CD14-positive monocyte (primary cell): ENCODE results near the gene HOXA5. TPM values are rescaled to one million over a fixed set of nuclear protein-coding genes. Genes with fewer than 3 reads are reported as not detected.

ENCODE experiments used
- DNase-seq, 3 donors: peaks; one replicate each; pipeline ENCODE4 v3.0.0-alpha.2; 2011 to 2022
- H2AFZ ChIP-seq: 2 replicates; pipeline ENCODE4 v1.6.0; 2012; ENCODE audit warnings: mild to moderate bottlenecking, low read depth, low read length, inconsistent platforms; ENCODE audit not compliant: insufficient read depth, poor library complexity, severe bottlenecking
- H3K27ac ChIP-seq, 2 donors: 1 replicate in 1 of 2; 2 replicates in 1 of 2; pipeline ENCODE4 v1.5.1; 2012 to 2013; ENCODE audit warnings: low read length in 2 of 2, control low read depth in 1 of 2, inconsistent platforms in 1 of 2, low read depth in 1 of 2, mild to moderate bottlenecking in 1 of 2
- H3K27me3 ChIP-seq, 2 donors: one replicate each; pipeline versions ENCODE4 v1.6.0 to v1.6.1; 2011 to 2013; ENCODE audit warnings: low read length in 2 of 2; ENCODE audit not compliant: control insufficient read depth in 2 of 2, insufficient read depth in 2 of 2
- H3K36me3 ChIP-seq, 2 donors: replicated peaks in 1 of 2; 1 replicate in 1 of 2; 2 replicates in 1 of 2; pipeline versions ENCODE4 v1.5.1 to v1.6.1; 2012 to 2013; ENCODE audit warnings: low read length in 2 of 2, control low read depth in 1 of 2, inconsistent platforms in 1 of 2, mild to moderate bottlenecking in 1 of 2; ENCODE audit not compliant: insufficient read depth in 2 of 2, control insufficient read depth in 1 of 2
- H3K4me1 ChIP-seq, 2 donors: 1 replicate in 1 of 2; 2 replicates in 1 of 2; pipeline versions ENCODE4 v1.5.1 to v1.6.1; 2012 to 2013; ENCODE audit warnings: low read length in 2 of 2, control low read depth in 1 of 2, inconsistent platforms in 1 of 2, mild to moderate bottlenecking in 1 of 2, moderate library complexity in 1 of 2; ENCODE audit not compliant: insufficient read depth in 2 of 2, control insufficient read depth in 1 of 2
- H3K4me2 ChIP-seq: replicated peaks from 2 replicates; pipeline ENCODE3; 2012; ENCODE audit warnings: low read length, moderate library complexity, mild to moderate bottlenecking; ENCODE audit not compliant: poor library complexity, severe bottlenecking; ENCODE audit errors: extremely low read depth
- H3K4me3 ChIP-seq, 3 experiments: fragments of 200-600 bp in 1 of 3; sonication (generic) in 1 of 3; replicated peaks in 1 of 3; 1 replicate in 2 of 3; 2 replicates in 1 of 3; pipeline ENCODE4 v1.5.1; 2011 to 2013; ENCODE audit warnings: low read length in 3 of 3, mild to moderate bottlenecking in 3 of 3, control low read depth in 2 of 3, low read depth in 2 of 3, inconsistent platforms in 1 of 3, moderate library complexity in 1 of 3
- H3K79me2 ChIP-seq: 2 replicates; pipeline ENCODE4 v1.6.0; 2012; ENCODE audit warnings: mild to moderate bottlenecking, control low read depth, inconsistent platforms, low read length, moderate library complexity; ENCODE audit not compliant: insufficient read depth
- H3K9ac ChIP-seq: 2 replicates; pipeline ENCODE4 v1.6.0; 2017; ENCODE audit warnings: low read length, mild to moderate bottlenecking; ENCODE audit not compliant: insufficient read depth, poor library complexity, severe bottlenecking
- H3K9me3 ChIP-seq, 2 donors: replicated peaks in 1 of 2; 1 replicate in 1 of 2; 2 replicates in 1 of 2; pipeline versions ENCODE4 v1.5.1 to v1.6.1; 2012 to 2013; ENCODE audit warnings: low read length in 2 of 2, control low read depth in 1 of 2; ENCODE audit not compliant: control insufficient read depth in 1 of 2, insufficient read depth in 1 of 2
- H4K20me1 ChIP-seq: 2 replicates; pipeline ENCODE4 v1.6.0; 2012; ENCODE audit warnings: mild to moderate bottlenecking, low read length, control low read depth, moderate library complexity; ENCODE audit not compliant: insufficient read depth
- H3K27ac Mint-ChIP-seq, 7 donors: one replicate each; pipeline ENCODE4 v1.8.0; 2020; ENCODE audit warnings: mild to moderate bottlenecking in 7 of 7, mixed read lengths in 7 of 7, moderate library complexity in 6 of 7, inconsistent platforms in 2 of 7
- H3K27me3 Mint-ChIP-seq, 3 donors: one replicate each; pipeline ENCODE4 v1.8.0; 2021 to 2022; ENCODE audit warnings: low read depth in 3 of 3, mild to moderate bottlenecking in 3 of 3, mixed read lengths in 3 of 3, moderate library complexity in 3 of 3, inconsistent platforms in 1 of 3
- H3K36me3 Mint-ChIP-seq, 2 donors: one replicate each; pipeline ENCODE4 v1.8.0; 2020; ENCODE audit warnings: mixed read lengths in 2 of 2, inconsistent platforms in 1 of 2, mild to moderate bottlenecking in 1 of 2
- H3K4me1 Mint-ChIP-seq: one replicate; pipeline ENCODE4 v1.8.0; 2020; ENCODE audit warnings: mild to moderate bottlenecking, mixed read lengths
- H3K4me3 Mint-ChIP-seq, 2 donors: one replicate each; pipeline ENCODE4 v1.8.0; 2020; ENCODE audit warnings: mild to moderate bottlenecking in 2 of 2, mixed read lengths in 2 of 2, moderate library complexity in 1 of 2
- H3K9me3 Mint-ChIP-seq, 7 donors: one replicate each; pipeline ENCODE4 v1.8.0; 2020 to 2022; ENCODE audit warnings: mixed read lengths in 7 of 7, mild to moderate bottlenecking in 6 of 7, moderate library complexity in 6 of 7, inconsistent platforms in 2 of 7
- WGBS: methylation state at CpG from one replicate; pipeline ENCODE4 v1.1.5; 2013; ENCODE audit warnings: missing lambda C conversion rate; ENCODE audit not compliant: insufficient coverage; 5-methylcytosine and 5-hydroxymethylcytosine counted together
- intact Hi-C, 2 donors: fragments of 100-400 bp; cut with micrococcal nuclease; formaldehyde crosslinking; loops; one replicate each; pipeline versions ENCODE4 v1.15.0 to v1.15.1; 2023
- polyA plus RNA-seq, 3 donors: library from polyadenylated mRNA; depleted of rRNA in 1 of 3; unstranded in 2 of 3; stranded (reverse) in 1 of 3; fragments of 300-500 nt in 2 of 3; fragments of >200 nt in 1 of 3; fragmentation: Illumina TruSeq in 2 of 3; gene quantifications; 1 replicate in 2 of 3; 2 replicates in 1 of 3; pipeline ENCODE4 v1.2.3, GENCODE V29; 2012 to 2021
- TF ChIP-seq, protein P1 (sequence below): fragments of 200-600 bp; IDR thresholded peaks from one replicate; pipeline ENCODE4 v1.8.0; 2022; ENCODE audit warnings: antibody characterized with exemption, mild to moderate bottlenecking

HOXA5 gene
- polyA plus RNA-seq, 3 donors = 0.85 to 3.0 (median 1.8) TPM

DNA sequence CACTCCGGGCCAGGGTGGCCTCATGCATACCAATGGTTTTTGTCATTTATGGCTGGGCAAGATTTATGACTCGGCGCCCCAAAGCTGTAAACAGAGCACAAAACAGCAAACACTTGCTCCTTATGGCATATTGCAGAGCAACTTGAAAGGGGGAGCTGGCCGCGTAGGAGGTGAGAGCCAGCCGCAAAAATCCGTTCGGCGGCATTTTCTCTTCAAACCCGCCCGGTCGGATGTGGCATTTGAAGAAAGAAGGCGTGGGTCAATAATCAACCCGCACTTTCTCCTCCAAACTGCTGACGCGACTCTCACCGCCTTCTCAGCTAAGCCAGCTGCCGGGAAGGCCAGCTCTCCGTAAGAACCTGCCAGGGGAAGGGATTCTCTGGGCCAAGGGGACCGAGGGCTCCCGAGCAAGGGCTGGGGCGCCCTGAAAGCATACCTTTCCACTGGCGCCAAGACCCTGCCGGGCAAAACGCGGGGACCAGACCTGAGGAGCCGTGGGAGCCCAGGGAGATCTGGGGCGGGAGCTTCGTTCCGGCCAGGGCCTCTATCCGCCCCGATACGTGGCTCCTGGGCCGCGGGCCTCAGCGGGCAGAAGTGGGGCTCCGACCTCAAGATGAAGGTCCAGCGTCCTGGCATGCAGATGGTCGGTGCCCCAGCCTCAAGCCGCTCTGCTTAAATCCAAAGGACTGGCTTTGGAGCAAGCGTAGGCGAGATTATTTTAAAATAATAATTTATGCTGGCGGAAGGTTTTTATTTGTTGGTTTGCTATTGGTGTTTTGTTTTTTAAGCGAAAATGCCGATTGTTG is 28.1 kb downstream of the HOXA5 start:
- H3K4me2 ChIP-seq = no peak overlapping the region
- H3K9me3 ChIP-seq = no peaks in the 10 kb centered on the region
- H3K36me3 ChIP-seq = no peaks in the 10 kb centered on the region
- intact Hi-C loops = no loop called here
- no peak for DNase-seq
- no peak overlapping the region for H3K4me3 Mint-ChIP-seq
- TF ChIP-seq, protein P1, sequence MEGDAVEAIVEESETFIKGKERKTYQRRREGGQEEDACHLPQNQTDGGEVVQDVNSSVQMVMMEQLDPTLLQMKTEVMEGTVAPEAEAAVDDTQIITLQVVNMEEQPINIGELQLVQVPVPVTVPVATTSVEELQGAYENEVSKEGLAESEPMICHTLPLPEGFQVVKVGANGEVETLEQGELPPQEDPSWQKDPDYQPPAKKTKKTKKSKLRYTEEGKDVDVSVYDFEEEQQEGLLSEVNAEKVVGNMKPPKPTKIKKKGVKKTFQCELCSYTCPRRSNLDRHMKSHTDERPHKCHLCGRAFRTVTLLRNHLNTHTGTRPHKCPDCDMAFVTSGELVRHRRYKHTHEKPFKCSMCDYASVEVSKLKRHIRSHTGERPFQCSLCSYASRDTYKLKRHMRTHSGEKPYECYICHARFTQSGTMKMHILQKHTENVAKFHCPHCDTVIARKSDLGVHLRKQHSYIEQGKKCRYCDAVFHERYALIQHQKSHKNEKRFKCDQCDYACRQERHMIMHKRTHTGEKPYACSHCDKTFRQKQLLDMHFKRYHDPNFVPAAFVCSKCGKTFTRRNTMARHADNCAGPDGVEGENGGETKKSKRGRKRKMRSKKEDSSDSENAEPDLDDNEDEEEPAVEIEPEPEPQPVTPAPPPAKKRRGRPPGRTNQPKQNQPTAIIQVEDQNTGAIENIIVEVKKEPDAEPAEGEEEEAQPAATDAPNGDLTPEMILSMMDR = no peak
- H3K27ac Mint-ChIP-seq = no peak overlapping the region
- no peak overlapping the region for H3K27ac ChIP-seq
- no peaks in the 10 kb centered on the region for H3K79me2 ChIP-seq
- H4K20me1 ChIP-seq = no peaks in the 10 kb centered on the region
- H3K4me1 ChIP-seq = no peaks in the 10 kb centered on the region
- H3K9me3 Mint-ChIP-seq = peaks cover 0 to 4% (median 1%) of the 10 kb centered on the region in 7 donors
- H3K4me3 ChIP-seq = no peak overlapping the region
- no peaks in the 10 kb centered on the region for H3K36me3 Mint-ChIP-seq
- no peak overlapping the region for H2AFZ ChIP-seq
- peaks cover 2% of the 10 kb centered on the region for H3K4me1 Mint-ChIP-seq
- no peak overlapping the region for H3K9ac ChIP-seq
- H3K27me3 Mint-ChIP-seq = peaks cover 2 to 5% (median 3%) of the 10 kb centered on the region in 3 donors
- H3K27me3 ChIP-seq = no peaks in the 10 kb centered on the region
- WGBS = 97% methylated on average over 37 of the region's 45 CpGs

DNA sequence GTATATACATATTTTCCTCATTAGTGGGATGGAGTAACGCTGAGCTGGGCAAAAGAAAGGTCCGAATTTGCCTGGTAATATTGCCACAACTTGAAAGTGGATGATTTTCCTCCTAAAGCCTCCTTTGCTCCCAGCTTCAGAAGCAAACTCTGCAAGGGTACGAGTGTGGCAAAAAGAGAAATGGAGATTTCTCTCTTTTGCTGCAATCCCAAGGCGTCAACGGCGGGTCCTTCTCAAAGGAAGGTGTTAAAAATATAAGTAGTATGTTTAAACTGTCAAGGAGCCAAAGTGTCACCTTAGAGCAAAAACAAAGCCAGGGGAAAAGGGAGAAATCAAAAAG is 28.6 kb downstream of the HOXA5 start:
- H2AFZ ChIP-seq = no peak overlapping the region
- no peaks in the 10 kb centered on the region for H3K4me1 ChIP-seq
- H3K4me3 ChIP-seq = no peak overlapping the region
- no peaks in the 10 kb centered on the region for H3K36me3 ChIP-seq
- Mint-ChIP-seq H3K27me3 (peaks cover 2 to 3% (median 3%) of the 10 kb centered on the region in 3 donors), H3K27ac (no peak overlapping the region), H3K9me3 (peaks cover 0 to 4% (median 1%) of the 10 kb centered on the region in 7 donors), H3K4me1 (peaks cover 2% of the 10 kb centered on the region), H3K4me3 (no peak overlapping the region), H3K36me3 (no peaks in the 10 kb centered on the region)
- H3K27me3 ChIP-seq = no peaks in the 10 kb centered on the region
- no peak overlapping the region for H3K9ac ChIP-seq
- H3K79me2 ChIP-seq = no peaks in the 10 kb centered on the region
- TF ChIP-seq, protein P1 = no peak
- 98% methylated on average over 4 of the region's 6 CpGs for whole genome bisulfite sequencing
- DNase-seq = no peak
- no peaks in the 10 kb centered on the region for H4K20me1 ChIP-seq
- H3K4me2 ChIP-seq = no peak overlapping the region
- no peaks in the 10 kb centered on the region for H3K9me3 ChIP-seq
- no peak overlapping the region for H3K27ac ChIP-seq
- intact Hi-C loops = no loop called here
